ENCODE results near the gene CSNK1G3. TPM values are rescaled to one million over a fixed set of nuclear protein-coding genes. Genes with fewer than 3 reads are reported as not detected.
"Not testable (repeated sequence)": the region's sequence is repeated elsewhere in the genome, so short reads cannot be mapped to it uniquely, and the experiment has no call there.

Gene CSNK1G3
- total and polyA plus RNA-seq, 8 donors: 12.9 to 151 (median 20.3) TPM

GRCh38 chr5:123626051-123626450 is 114.1 kb downstream of the CSNK1G3 start:
- whole genome bisulfite sequencing, 5 donors: 76 to 93% (median 90%) methylated on average over 2 of the region's 2 CpGs

GRCh38 chr5:123628860-123629544 is 117.0 kb downstream of the CSNK1G3 start:
- Histone ChIP-seq H3K4me1 (no peaks in the 10 kb centered on the region), H3K9me3 (peaks cover 5 to 58% (median 28%) of the 10 kb centered on the region in 4 donors), H3K27me3 (no peaks in the 10 kb centered on the region), H3K36me3 (no peaks in the 10 kb centered on the region), H3K4me3 (no peak overlapping the region), H3K27ac (no peak overlapping the region)
- intact Hi-C loops (cut with DNase I; ENCODE audit: low total_unique reads): no loop called here
- 83 to 96% (median 93%) methylated on average over 10 of the region's 10 CpGs for WGBS, 5 donors
- DNase-seq: no peak
- TF ChIP-seq CTCF (IDR thresholded peaks at IDR 0.05) (no peak), POLR2A (IDR thresholded peaks at IDR 0.05) (no peak), POLR2AphosphoS5 (IDR thresholded peaks at IDR 0.05) (no peak), EP300 (IDR thresholded peaks at IDR 0.05) (no peak)

More at GRCh38 chr5:123626051-123626450, 114.1 kb downstream of the CSNK1G3 start:
- TF ChIP-seq EP300 (IDR thresholded peaks at IDR 0.05) (no peak), POLR2AphosphoS5 (IDR thresholded peaks at IDR 0.05) (no peak), POLR2A (IDR thresholded peaks at IDR 0.05) (no peak), CTCF (IDR thresholded peaks at IDR 0.05) (no peak)
- no peak overlapping the region for H3K27ac ChIP-seq
- no peaks in the 10 kb centered on the region for H3K36me3 ChIP-seq
- peaks cover 5 to 54% (median 28%) of the 10 kb centered on the region in 4 donors for H3K9me3 ChIP-seq
- no peaks in the 10 kb centered on the region for H3K4me1 ChIP-seq
- intact Hi-C loops (cut with DNase I; ENCODE audit: low total_unique reads): no loop called here
- no peak for DNase-seq
- no peaks in the 10 kb centered on the region for H3K27me3 ChIP-seq
- H3K4me3 ChIP-seq: no peak overlapping the region

DNA sequence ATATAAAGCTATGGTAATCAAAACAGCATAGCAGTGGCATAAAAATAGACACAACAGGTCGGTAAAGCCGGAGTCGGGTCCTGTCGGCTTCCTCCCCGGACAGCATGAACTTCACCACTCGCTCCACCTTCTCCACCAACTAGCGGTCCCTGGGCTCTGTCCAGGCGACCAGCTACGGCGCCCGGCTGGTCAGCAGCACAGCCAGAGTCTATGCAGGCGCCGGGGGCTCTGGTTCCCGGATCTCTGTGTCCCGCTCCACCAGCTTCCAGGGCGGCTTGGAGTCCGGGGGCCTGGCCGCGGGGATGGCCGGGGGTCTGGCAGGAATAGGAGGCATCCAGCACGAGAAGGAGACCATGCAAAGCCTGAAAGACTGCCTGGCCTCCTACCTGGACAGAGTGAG is 124.0 kb downstream of the CSNK1G3 start:
- Histone ChIP-seq H3K9me3 (peaks cover 0 to 13% (median 0%) of the 10 kb centered on the region in 4 donors), H3K27me3 (no peaks in the 10 kb centered on the region), H3K4me3 (no peak overlapping the region), H3K27ac (no peak overlapping the region), H3K4me1 (no peaks in the 10 kb centered on the region), H3K36me3 (no peaks in the 10 kb centered on the region)
- no peak for DNase-seq
- TF ChIP-seq CTCF (IDR thresholded peaks at IDR 0.05) (no peak), POLR2A (IDR thresholded peaks at IDR 0.05) (no peak), POLR2AphosphoS5 (IDR thresholded peaks at IDR 0.05) (no peak), EP300 (IDR thresholded peaks at IDR 0.05) (no peak)
- 90 to 97% (median 97%) methylated on average over 21 of the region's 21 CpGs for WGBS, 5 donors
- intact Hi-C loops (cut with DNase I; ENCODE audit: low total_unique reads): no loop called here

GRCh38 chr5:123637028-123637427 is 125.1 kb downstream of the CSNK1G3 start:
- intact Hi-C loops (cut with DNase I; ENCODE audit: low total_unique reads); H3K27me3 ChIP-seq; H3K36me3 ChIP-seq; DNase-seq; H3K4me1 ChIP-seq; H3K9me3 ChIP-seq; H3K27ac ChIP-seq; H3K4me3 ChIP-seq: not testable (repeated sequence)
- 86 to 98% (median 94%) methylated on average over 9 to 10 of the region's 10 CpGs for WGBS, 5 donors

- TF ChIP-seq EP300 (IDR thresholded peaks at IDR 0.05): no peak
- no peak for TF ChIP-seq POLR2A (IDR thresholded peaks at IDR 0.05)
- no peak for TF ChIP-seq POLR2AphosphoS5 (IDR thresholded peaks at IDR 0.05)
- intact Hi-C loops (cut with DNase I; ENCODE audit: low total_unique reads): no loop called here
- no peak overlapping the region for H3K4me3 ChIP-seq
These were observed 127.3 kb downstream of the CSNK1G3 start for GRCh38 chr5:123639244-123639643.

More at GRCh38 chr5:123639244-123639643, 127.3 kb downstream of the CSNK1G3 start:
- Histone ChIP-seq H3K36me3 (no peaks in the 10 kb centered on the region), H3K27me3 (no peaks in the 10 kb centered on the region), H3K27ac (no peak overlapping the region), H3K9me3 (peaks cover 0 to 9% (median 0%) of the 10 kb centered on the region in 4 donors), H3K4me1 (no peaks in the 10 kb centered on the region)
- 74 to 88% (median 83%) methylated on average over 2 of the region's 2 CpGs for WGBS, 5 donors
- no peak for DNase-seq
